ENCODE measurements around the gene PCCA.
A peak's percentile ranks its signal among the peaks of the same experiment; 100 is the strongest.
"Not testable (repeated sequence)": the region's sequence is repeated elsewhere in the genome, so short reads cannot be mapped to it uniquely, and the experiment has no call there.

Gene PCCA

GRCh38 chr13:100098445-100099116 lies 9.7 kb downstream of the PCCA start:
- no peak for DNase-seq (ENCODE audit: low read depth)

GRCh38 chr13:100099117-100099445 lies 10.2 kb downstream of the PCCA start:
- DNase-seq (ENCODE audit: low read depth): not testable (repeated sequence)

- no peak for DNase-seq (ENCODE audit: low read depth)
Measured at GRCh38 chr13:100100115-100100879, 11.4 kb downstream of the PCCA start.

- no peak for DNase-seq (ENCODE audit: low read depth)
Measured at GRCh38 chr13:100102042-100102441, 13.1 kb downstream of the PCCA start.

- no peak for DNase-seq (ENCODE audit: low read depth)
Measured at GRCh38 chr13:100106005-100106404, 17.1 kb downstream of the PCCA start.

GRCh38 chr13:100106705-100107104 lies 17.8 kb downstream of the PCCA start:
- no peak for DNase-seq (ENCODE audit: low read depth)

- no peak for DNase-seq (ENCODE audit: low read depth)
Measured at GRCh38 chr13:100108913-100109507, 20.1 kb downstream of the PCCA start.

GRCh38 chr13:100110269-100110668 lies 21.4 kb downstream of the PCCA start:
- DNase-seq (ENCODE audit: low read depth): no peak

- no peak for DNase-seq (ENCODE audit: low read depth)
Measured at GRCh38 chr13:100112186-100112838, 23.4 kb downstream of the PCCA start.

- no peak for DNase-seq (ENCODE audit: low read depth)
Measured at GRCh38 chr13:100115693-100116254, 26.9 kb downstream of the PCCA start.

GRCh38 chr13:100124265-100124664 lies 35.4 kb downstream of the PCCA start:
- DNase-seq (ENCODE audit: low read depth): no peak

GRCh38 chr13:100125946-100126345 lies 37.1 kb downstream of the PCCA start:
- no peak for DNase-seq (ENCODE audit: low read depth)

- DNase-seq (ENCODE audit: low read depth): no peak
Measured at GRCh38 chr13:100128373-100128772, 39.5 kb downstream of the PCCA start.

- no peak for DNase-seq (ENCODE audit: low read depth)
Measured at GRCh38 chr13:100128838-100129237, 39.9 kb downstream of the PCCA start.

- no peak for DNase-seq (ENCODE audit: low read depth)
Measured at GRCh38 chr13:100129605-100130004, 40.7 kb downstream of the PCCA start.

- DNase-seq (ENCODE audit: low read depth): no peak
Measured at GRCh38 chr13:100130092-100130491, 41.2 kb downstream of the PCCA start.

GRCh38 chr13:100130930-100131511 lies 42.1 kb downstream of the PCCA start:
- no peak for DNase-seq (ENCODE audit: low read depth)

- DNase-seq (ENCODE audit: low read depth): peak; percentile 95
Measured at GRCh38 chr13:100131863-100132574, 43.1 kb downstream of the PCCA start.

GRCh38 chr13:100138859-100139491 lies 50.1 kb downstream of the PCCA start:
- no peak for DNase-seq (ENCODE audit: low read depth)

GRCh38 chr13:100139817-100140216 lies 50.9 kb downstream of the PCCA start:
- DNase-seq (ENCODE audit: low read depth): no peak

GRCh38 chr13:100140441-100140840 lies 51.5 kb downstream of the PCCA start:
- DNase-seq (ENCODE audit: low read depth): no peak
